Hippocampal formation (tissue), 2 donors: ENCODE results near the gene PCSK4.
"Not testable (repeated sequence)": the region's sequence is repeated elsewhere in the genome, so short reads cannot be mapped to it uniquely, and the experiment has no call there.

ENCODE experiments used
- DNase-seq, 2 donors: peaks; one replicate each; lab custom pipeline; 2025; lab: John Stamatoyannopoulos, UW

The PCSK4 gene

GRCh38 chr19:1522061-1522460 lies 31.9 kb upstream of the PCSK4 start:
- DNase-seq = no peak

DNA sequence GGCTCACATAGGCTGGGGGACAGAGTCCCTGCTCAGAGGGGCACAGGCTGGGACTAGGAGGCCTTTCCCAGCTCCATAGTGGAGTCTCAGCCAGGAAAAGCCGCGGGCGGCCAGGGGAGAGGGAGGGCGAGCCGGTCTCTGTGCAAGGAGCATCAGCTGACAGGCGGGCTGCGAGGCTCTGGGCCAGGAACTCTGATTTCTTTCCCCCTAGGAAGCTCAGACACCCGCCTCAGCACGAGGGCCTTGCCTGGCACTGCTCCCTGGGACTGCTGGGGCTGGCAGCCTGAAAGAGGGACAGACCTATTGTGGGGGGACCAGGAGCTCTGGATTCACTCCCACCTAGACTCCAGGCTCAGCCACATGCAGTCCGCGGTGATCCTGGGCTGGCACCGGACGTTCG lies 31.5 kb upstream of the PCSK4 start:
- DNase-seq = peak; percentile 27 to 47

GRCh38 chr19:1520203-1520780 lies 30.1 kb upstream of the PCSK4 start:
- DNase-seq = no peak

DNA sequence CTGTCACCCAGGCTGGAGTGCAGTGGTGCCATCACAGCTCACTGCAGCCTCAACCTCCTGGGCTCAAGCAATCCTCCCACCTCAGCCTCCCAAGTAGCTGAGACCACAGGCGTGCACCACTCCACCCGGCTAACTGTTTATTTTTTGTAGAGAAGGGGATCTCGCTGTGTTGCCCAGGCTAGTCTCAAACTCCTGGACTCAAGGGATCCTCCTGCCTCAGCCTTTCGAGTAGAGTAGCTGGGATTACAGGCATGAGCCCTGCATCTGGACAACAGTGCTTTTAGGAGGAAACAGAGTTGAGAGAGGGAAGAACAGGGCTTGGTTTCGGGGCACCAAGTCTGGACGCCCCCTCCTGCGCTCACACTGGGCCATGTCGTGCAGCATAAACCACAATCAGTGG lies 29.7 kb upstream of the PCSK4 start:
- not testable (repeated sequence) for DNase-seq

DNA sequence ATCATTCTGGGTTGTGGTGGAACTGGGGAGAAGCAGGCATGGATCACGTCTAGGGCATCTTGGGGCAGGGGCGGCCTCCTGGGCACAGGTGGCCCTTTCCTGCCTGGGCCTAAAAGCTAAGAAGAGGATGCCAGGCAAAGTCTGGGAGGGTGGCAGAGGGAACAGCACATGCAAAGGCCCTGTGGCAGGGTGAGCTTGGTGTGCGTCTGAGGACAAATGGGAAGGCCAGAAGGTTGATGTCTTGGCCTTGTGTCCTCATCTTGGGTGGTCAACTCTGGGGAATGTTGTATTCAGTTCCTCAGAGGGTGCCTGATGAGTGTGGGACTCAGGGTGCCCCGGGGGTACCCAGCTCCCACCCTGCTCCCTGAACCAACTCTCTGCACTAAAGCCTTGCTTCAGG lies 28.3 kb upstream of the PCSK4 start:
- DNase-seq = no peak

- no peak for DNase-seq
Measured at GRCh38 chr19:1516395-1516753, 26.2 kb upstream of the PCSK4 start.

GRCh38 chr19:1514986-1515721 lies 25.0 kb upstream of the PCSK4 start:
- DNase-seq = no peak

DNA sequence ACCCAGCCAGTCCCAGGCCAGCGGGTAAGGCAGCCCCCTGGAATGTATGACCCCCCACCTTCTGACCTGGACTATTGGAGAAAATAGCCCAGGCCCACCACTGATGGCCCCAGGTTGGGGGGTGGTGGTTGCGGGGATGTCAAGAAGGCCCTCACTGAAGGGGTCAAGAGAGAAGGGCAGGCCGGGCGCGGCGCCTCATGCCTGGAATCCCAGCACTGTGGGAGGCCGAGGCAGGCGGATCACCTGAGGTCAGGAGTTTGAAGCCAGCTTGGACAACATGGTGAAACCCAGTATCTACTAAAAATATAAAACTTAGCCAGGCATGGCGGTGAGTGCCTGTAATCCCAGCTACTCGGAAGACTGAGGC lies 24.1 kb upstream of the PCSK4 start:
- no peak for DNase-seq

DNA sequence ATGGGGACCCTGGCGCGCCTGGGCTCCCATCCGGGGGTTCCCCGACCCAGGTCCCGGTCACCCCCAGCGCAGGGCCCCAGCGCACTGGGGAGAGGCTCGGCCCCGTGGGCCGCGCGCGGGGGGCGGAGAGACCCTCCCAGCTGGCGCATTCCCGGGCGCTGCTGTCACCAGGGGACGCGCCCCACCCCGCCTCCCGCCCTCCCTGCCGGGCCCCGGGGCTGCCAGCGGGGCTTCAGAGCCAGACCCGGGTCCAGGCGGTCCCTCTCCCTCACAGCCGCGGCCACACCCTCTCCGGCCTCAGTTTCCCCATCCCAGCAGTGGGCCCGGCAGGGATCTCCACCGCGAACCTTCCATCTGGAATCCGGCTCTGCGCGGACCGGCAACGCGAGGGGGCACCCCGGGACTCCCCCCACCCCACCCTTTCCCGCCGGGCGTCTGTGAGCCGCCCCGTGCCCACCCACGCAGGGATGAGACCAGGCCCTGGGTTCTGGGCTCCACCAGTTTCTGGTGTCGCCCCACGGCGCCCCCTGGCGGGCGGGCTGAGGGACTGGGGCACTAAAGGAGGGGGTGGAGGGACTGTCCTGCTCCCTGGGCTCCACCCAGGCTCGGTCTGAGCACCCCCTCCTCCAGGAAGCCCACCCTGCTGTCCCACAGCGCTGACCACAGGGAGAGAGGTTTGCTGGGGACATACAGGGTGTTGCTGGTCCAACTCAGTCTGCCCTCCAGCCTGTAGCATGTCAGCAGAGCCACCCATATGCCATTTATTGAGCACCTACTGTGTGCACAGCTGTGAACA lies 23.5 kb upstream of the PCSK4 start:
- DNase-seq = no peak

GRCh38 chr19:1512671-1513498 lies 22.7 kb upstream of the PCSK4 start, which contains the start of gene ADAMTSL5:
TSS of gene ADAMTSL5 (minus strand) at chr19:1513019. CDS start at chr19:1510943, 2,076 bp downstream.
- DNase-seq = no peak

DNA sequence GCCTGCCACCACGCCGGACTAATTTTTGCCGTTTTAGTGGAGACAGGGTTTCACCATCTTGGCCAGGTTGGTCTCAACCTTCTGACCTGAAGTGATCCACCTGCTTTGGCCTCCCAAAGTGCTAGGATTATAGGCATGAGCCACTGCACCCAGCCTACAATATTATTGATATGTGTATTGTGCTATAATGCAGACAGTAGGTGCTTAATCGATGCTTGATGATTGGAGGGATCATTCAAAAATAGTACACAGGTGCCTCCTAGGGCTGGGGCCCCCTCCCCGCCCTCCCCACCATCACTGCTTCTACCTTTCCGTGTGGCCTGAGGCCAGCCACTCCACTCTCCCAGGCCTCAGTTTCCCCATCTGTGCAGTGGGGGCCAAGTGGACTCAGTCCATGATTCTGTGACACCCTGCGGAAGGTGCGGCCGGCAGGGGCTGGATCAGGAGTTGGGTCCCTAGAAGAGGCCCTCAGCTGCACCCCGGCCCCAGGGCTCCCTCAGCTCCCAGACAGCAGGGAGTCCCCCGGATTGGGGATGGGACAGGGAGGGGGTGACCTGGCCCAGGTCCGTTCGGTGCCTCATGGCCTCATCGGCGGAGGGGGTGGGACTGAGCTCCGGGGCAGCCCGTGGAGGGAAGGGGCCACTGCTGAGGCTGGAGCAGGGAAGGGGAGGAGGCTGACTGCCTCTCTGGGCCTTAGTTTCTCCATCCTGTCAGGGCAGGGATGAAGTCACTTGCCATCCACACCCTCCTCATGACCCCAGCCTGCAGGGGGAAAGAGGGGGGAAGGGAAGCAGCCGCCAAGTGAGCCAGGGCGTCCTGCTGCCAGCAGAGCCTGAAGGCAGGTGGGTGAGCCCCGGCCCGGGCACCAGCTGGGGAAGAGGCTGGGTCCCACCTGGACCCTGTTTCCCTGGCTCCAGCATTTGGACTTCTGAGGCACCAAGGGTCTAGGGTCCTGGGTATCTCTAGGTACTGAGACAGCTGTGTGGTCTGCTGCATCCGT lies 21.5 kb upstream of the PCSK4 start:
- no peak for DNase-seq

- DNase-seq = no peak
Measured at GRCh38 chr19:1510807-1511206, 20.7 kb upstream of the PCSK4 start.

GRCh38 chr19:1510442-1510806 lies 20.3 kb upstream of the PCSK4 start:
- DNase-seq = no peak

GRCh38 chr19:1509602-1510441 lies 19.7 kb upstream of the PCSK4 start:
- DNase-seq = no peak

DNA sequence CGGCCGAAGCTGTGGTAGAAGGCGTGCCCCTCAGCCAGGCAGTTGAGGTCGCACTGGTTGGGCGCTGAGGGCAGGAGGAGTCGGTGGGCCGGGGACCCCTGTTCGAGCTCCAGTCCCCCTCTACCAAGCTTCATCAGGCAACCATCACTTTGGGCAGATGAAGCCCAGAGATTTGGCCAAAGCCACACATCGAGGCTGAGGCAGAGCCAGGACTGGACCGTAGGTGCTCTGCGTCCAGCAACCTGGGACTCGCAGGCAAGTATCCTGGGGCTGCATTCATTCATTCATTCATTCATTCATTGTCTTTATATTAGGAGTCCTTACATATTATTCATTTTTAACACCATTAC lies 18.3 kb upstream of the PCSK4 start:
- DNase-seq = no peak

DNA sequence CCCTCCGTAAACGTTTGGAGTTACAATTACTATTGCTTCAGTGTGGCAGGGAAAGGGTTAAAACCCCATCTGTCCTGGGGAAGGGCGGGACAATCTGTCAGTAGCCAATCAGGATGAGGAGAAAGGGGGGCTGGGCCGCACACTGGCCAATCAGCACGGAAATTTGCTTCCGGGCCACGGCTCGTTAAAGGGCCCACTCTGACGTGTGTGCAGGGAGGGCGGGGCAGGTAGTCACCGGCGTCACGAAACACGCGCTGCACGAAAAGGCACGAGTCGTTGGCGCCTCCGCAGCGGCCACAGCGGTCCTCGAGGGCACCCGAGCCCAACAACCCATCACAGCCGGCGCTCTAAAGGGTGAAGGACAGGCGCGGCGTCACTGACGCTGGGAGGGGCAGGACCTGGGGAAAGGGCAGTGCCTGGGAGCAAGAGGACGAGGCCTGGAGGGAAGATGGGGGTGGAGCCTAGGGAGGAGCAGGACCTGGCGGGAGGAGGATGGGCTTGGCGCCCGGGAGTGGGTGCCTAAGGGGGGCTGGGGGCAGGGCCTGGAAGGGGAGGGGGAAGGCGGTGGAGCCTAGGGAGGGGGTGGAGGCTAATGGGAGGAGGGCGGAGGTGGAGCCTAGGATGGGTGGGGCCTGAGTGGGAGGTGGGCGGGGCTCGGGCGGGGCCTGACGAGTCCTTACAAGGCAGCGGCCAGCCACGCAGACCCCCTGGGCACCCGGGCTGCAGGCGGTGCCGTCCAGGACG lies 17.8 kb upstream of the PCSK4 start:
- peak; percentile 89 to 90 for DNase-seq

DNA sequence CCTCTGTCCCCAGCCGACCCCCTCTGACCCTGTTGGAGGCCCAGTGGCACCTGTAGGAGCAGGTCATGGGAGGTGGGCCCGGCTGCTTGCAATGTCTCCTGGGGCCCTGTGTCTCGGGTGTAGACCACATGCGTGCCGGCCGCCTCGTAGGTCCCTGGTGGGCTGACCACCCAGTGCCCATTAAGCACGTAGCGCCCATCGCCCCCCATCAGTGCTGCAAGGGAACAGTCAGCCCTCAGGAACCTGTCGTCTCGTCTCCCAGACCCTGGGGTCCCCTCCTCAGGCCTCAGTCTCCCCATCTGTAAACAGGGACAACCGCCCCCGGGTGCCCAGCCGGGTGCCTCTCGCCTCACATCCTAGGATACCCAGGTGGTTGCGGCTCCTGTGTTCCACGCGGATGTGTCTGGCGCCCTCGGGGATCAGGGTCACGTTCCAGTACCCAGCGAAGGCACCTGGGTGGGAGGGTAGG lies 17.1 kb upstream of the PCSK4 start:
- no peak for DNase-seq

GRCh38 chr19:1505991-1506881 lies 16.1 kb upstream of the PCSK4 start:
- DNase-seq = no peak
